ENCODE results near the gene FOXA3. TPM values are rescaled to one million over a fixed set of nuclear protein-coding genes. Genes with fewer than 3 reads are reported as not detected.

Gene FOXA3
- total and polyA plus RNA-seq, 2 experiments from 2014 or later = 11.1 to 17.5 TPM

- Histone ChIP-seq H2AFZ (no peak overlapping the region), H3K36me3 (ENCODE audit: insufficient read depth) (peaks cover 79% of the 10 kb centered on the region), H3K4me1 (ENCODE audit: insufficient read depth) (no peaks in the 10 kb centered on the region), H3K27ac (ENCODE audit: low read depth) (no peak overlapping the region), H4K20me1 (replicated peaks; ENCODE audit: insufficient read depth) (peaks cover 21% of the 10 kb centered on the region), H3K27me3 (ENCODE audit: insufficient read depth) (no peaks in the 10 kb centered on the region), H3K4me3 (no peak overlapping the region), H3F3A (replicated peaks; ENCODE audit: low read depth) (peaks cover 5% of the 10 kb centered on the region; the same call in 1 of the 2 replicates), H3K9me2 (ENCODE audit: insufficient read depth) (no peaks in the 10 kb centered on the region), H3K4me2 (no peak overlapping the region), H3K79me2 (replicated peaks; ENCODE audit: insufficient read depth) (no peaks in the 10 kb centered on the region)
- Mint-ChIP-seq H3K4me3 (no peak overlapping the region), H3K27me3 (ENCODE audit: insufficient read depth, low read depth, poor library complexity) (peaks cover 7% of the 10 kb centered on the region), H3K27ac (no peak overlapping the region), H3K36me3 (ENCODE audit: low read depth) (peaks cover 91% of the 10 kb centered on the region), H3K9me3 (no peaks in the 10 kb centered on the region; the same call in 2 of the 3 replicates), H3K4me1 (no peaks in the 10 kb centered on the region)
- no peak for DNase-seq (ENCODE audit: low spot score)
- ATAC-seq = no peak
- TF ChIP-seq NANOG (IDR thresholded peaks at IDR 0.05; ENCODE audit: borderline replicate concordance) = no peak
- no peak for TF ChIP-seq CREB1 (CRISPR knock-in tag; IDR thresholded peaks at IDR 0.05; ENCODE audit: low read depth)
- TF ChIP-seq POLR2AphosphoS5 (IDR thresholded peaks at IDR 0.05; ENCODE audit: low read depth) = no peak
- TF ChIP-seq EZH2phosphoT487 (IDR thresholded peaks at IDR 0.05; ENCODE audit: unreplicated experiment) = no peak
- no peak for TF ChIP-seq JUNB (IDR thresholded peaks at IDR 0.05; ENCODE audit: unreplicated experiment)
- no peak for TF ChIP-seq ZNF462 (CRISPR knock-in tag; IDR thresholded peaks at IDR 0.05)
- TF ChIP-seq ZNF114 (CRISPR knock-in tag; IDR thresholded peaks at IDR 0.05) = no peak
- TF ChIP-seq ETS1 (IDR thresholded peaks at IDR 0.05) = no peak
- TF ChIP-seq EZH2 (IDR thresholded peaks at IDR 0.05; ENCODE audit: low read depth, unreplicated experiment) = no peak
- TF ChIP-seq CTCF (conservative IDR thresholded peaks at IDR 0.05; ENCODE audit: low read depth in 2 of 2) = no peak
- no peak for TF ChIP-seq REST (IDR thresholded peaks at IDR 0.05; ENCODE audit: unreplicated experiment)
- TF ChIP-seq STAT1 (IDR thresholded peaks at IDR 0.05; ENCODE audit: unreplicated experiment) = no peak
- TF ChIP-seq ZNF331 (CRISPR knock-in tag; IDR thresholded peaks at IDR 0.05; ENCODE audit: low read depth) = no peak
These were observed 21.9 kb upstream of the FOXA3 start for GRCh38 chr19:45842198-45842597.
